GM18526 (cell line): ENCODE data around the gene COBL.

ENCODE experiments used
- POLR2A ChIP-seq: IDR thresholded peaks from 3 replicates; pipeline ENCODE4 v1.6.1; 2011; ENCODE audit not compliant: insufficient read length; ENCODE audit errors: extremely low read depth

The COBL gene

DNA sequence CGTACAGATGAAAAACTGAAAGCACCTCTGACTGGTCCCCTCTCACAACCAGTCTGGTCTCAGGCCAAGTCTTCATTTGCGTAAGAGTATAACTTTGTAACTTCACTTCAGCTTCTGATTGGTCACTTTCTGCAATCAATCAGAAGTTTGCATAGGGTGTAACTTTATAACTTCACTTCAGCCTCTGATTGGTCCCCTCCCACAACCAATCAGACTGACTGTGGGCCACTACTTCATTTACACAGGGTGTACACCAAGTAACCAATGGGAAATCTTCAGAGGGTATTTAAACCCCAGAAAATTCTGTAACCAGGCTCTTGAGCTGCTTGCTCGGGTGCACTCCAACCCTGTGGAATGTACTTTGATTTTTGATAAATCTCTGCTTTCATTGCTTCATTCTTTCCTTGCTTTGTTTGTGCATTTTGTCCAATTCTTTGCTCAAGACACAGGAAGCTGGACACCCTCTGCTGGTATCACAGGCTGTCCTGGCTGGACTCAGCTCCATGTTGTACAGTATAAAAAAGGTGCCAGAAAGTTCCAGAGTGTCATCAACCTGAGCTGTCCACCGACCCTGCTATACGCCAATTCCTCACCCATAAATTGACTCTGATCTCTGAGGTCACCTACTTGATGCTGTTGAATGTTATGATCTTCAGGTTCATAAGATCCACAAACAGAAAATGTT, 74.5 kb downstream of the COBL start:
- no peak for TF ChIP-seq POLR2A

DNA sequence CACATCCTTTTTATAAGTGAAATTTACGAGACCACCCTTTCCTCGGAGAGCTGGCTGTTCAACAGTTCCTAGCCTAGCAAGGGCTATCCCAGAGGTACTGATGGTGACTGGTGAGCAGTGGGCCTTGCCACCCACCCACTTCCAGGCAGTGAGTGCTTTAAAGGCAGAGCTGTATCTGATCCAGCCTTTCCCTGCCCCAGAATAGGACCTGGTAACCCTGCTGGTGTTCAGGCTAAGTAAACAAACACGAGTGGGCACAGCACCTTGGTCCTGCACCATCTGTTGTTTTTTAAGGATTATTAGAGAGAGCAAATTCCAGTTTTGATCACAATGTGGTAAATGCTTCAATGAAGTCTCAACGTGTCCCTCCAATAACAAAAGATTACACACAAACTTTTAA, 75.7 kb downstream of the COBL start:
- no peak for TF ChIP-seq POLR2A

DNA sequence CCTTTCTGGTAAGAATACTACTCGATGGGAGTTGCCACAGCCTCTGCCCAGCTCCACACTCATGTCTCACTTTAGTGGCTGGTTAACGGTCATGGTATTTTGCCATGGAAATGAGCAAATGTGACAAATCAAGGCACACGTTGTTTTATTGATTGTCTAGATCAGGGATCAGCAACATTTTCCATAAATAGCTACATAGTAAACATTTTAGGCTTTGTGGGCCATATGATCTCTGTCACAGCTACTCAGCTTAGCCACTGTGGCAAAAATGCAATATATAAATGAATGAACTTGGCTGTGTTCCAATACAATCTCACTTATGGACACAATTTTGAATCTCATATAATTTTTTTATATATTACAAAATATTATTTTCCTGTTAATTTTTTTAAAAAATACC, 76.9 kb downstream of the COBL start:
- no peak for TF ChIP-seq POLR2A

DNA sequence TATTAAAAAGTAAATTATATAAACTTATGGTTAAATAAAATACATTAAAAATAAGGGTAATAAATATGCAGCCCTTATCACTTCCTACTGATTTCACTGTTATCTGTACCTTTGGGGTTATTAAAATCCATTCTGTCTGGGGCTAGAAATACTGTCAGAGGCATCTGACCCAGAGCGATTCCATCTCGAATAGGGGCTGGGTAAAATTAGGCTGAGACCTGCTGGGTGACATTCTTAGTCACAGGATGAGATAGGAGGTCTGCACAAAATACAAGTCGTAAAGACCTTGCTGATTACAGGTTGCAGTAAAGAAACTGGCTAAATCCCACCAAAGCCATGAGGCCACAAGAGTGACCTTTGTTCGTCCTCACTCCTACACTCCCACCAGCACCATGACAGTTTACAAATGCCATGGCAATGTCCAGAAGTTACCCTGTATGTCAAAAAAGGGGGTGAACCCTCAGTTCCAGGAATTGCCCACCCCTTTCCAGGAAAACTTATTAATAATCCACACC, 77.6 kb downstream of the COBL start:
- TF ChIP-seq POLR2A, result no peak

DNA sequence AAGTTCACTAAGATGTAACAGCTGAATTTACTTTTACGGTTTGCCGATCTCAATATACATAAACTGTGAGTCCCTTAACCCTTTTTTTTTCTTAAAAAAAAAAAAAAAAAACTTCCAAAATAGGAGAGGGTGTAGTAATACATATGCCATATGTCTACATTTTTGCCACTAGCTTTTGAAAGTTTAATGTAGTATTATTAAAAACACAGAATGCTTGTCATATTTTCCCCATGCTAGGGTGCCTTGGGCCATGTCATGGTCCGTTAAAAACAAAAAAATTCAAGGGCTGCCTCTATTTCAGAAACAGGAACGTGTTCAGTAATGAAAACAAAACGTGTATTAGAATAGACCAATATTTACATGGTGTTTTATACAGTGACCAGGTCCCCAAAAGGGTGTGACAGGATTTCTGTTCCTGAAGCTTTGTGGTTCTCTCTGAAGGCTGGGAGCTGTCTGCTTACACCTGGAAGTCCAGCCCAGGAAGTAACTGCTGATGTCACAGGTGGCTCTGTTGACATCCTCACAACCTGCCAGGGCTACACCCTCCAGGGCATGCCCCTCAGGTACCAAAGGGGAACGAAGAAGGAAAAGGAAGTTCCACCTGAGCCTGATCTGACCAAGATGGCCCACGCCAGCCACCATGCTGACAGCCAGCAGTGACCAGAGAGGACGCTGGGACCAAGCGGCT, 79.0 kb downstream of the COBL start:
- no peak for TF ChIP-seq POLR2A

DNA sequence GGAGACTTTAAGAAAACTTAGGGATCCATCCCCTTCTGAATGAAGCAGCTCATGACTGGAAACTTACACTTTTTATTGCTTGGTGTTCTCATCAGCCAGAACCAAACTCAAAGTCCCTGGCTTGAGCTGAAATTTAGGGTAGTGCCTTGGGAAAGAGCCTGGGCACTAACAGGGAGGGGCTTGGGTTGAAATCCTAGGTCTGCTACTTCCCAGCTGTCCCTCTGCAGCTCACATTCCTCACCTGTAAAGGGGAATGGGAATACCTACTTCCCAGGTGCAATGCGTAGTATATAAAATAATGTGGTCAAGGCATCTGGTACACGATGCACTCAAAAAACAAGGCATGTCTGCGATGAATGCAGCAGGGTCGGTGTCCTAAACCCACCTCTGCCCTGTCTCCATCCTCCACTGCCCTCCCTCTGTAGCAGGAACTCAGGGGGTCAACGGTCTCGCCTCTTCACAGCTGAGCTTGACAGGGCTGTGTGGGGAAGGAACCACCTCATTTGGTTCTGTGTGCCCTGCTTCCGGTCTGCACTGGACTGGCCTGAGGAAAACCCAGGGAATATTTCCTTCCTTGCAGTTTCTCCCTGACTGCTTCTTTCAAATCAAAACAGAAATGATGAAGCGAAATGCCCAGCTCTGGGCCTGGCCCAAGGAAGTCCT, 80.0 kb downstream of the COBL start:
- no peak for TF ChIP-seq POLR2A

DNA sequence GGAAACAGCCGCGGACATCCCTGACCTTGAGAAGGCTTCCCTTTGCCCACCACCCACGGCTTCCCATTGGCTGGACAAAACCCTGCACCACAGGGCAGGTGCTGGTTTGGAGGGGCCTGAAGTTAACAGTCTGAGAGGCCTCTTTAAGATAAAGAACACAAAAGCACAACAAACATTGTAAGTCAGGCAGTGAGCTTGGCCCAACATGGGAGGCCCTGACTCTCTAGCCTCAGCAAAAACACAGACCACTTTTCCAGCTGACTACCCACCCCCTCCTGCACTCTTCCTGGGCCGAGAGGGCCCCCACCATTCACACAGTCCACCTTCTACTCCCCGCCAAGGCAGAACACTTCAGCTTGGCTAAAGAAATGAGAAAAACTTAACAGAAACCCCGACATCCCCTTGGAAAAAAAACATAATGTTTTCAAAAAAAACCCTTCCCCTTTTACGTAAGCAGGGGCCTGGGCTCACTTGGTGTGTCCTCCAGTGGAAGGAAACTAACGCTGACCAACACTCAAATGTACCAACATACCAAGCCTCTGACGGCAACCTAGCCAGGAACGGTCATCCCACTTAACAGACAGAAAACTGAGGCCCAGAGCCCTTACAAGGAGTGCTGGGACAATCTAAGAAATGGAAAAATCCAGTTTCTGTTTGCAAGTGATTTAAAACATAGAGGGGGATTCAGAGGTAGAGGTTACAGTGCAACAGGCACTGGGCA, 80.9 kb downstream of the COBL start:
- TF ChIP-seq POLR2A, result no peak

DNA sequence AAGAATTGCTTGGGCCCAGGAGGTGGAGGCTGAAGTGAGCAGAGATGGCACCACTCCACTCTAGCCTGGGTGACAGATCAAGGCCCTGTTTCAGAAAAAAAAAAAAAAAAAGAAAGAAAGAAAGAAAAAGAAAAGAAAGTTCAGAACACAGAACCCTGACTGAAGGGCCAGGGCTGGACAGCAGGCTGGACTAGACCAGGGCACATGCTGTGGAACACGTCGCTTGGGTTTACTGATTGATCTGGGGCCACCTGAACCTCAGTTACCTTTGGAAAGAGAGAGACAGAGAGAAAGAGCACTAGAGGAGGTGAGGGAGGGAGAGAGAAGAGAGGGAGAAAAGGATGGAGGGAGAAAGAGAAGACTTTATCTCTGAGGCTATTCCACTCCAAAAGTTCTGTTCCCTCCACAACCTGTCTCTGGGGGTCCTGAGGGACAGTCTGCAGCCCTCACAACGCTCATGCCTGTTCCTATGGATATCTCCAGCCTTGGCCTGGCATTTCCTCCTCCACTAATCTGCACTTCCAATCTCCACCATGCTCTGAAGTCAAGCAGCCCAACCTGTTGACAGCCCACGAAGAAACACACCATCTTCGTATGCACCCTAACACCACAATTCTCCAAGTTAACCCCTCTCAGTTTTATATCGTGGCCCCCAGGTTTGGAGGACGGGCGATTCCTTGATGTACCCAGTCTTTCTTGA, 81.8 kb downstream of the COBL start:
- TF ChIP-seq POLR2A, result no peak

DNA sequence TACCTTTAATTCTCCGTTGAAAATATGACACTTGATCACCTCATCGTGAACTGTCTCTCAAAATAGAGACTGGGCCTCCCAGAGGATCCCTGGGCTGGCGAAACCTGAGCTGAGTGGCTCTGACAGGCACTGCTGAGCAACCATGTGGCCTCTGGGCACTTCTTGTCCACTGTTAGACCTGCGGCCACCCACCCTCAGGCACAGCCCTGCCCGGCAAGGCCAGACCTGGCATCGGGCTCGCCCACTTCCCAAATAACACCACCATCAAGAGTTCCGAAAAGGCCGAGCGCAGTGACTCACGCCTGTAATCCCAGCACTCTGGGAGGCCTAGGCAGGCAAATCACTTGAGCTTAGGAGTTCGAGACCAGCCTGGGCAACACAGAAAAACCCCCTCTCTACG, 82.5 kb downstream of the COBL start:
- no peak for TF ChIP-seq POLR2A

DNA sequence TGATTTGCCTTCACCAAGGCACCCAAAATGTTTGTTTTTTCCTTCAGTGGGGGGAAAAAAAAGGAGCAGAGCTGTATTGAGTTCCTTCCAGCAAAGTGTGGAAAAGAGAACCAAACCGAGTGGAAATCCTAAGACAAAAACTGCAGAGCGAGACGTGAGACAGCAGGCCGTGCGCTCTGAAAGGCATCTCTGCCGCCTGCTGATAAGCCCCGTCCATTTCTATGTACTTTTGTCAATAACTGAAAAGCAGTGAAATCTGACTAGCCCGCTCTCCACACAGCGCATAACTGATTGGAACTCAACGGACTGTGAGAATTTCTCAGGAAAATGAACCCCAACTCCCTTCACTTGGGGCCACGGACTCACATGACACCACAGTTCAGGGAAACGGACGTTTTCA, 83.2 kb downstream of the COBL start:
- no peak for TF ChIP-seq POLR2A

DNA sequence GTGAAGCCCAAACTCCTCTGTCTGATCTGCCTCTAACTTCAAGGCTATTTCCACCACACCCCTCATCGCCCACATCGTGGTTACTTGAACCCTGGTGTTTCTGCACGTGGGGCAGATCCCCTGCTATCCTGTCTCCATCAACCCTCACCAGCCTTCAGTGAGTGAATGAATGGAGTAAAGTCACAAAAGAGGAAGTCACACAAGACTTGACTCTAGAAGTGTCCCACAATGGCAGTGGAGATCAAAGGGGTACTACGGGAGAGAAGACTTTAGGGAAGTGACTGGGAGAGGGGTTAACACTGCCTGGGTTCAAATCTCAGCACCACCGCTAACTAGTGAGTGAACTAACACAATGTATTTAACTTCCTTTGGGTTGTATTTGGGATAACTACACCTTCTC, 85.9 kb downstream of the COBL start:
- TF ChIP-seq POLR2A, result no peak

DNA sequence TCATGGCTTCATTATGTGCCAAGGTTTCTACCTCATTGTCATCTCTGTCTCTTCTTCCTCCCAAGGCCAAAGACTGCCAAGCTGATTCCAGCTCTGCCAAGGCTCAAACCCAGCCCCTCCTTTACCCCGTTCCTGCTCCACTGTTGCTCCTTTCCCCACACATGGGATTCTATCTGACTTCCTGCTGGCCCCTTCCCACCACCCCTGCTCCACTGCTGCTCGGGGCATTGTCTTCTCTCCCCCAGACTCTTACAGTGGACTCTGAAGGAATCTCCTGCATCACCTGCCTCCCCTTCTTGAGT, 86.3 kb downstream of the COBL start:
- TF ChIP-seq POLR2A, result no peak

DNA sequence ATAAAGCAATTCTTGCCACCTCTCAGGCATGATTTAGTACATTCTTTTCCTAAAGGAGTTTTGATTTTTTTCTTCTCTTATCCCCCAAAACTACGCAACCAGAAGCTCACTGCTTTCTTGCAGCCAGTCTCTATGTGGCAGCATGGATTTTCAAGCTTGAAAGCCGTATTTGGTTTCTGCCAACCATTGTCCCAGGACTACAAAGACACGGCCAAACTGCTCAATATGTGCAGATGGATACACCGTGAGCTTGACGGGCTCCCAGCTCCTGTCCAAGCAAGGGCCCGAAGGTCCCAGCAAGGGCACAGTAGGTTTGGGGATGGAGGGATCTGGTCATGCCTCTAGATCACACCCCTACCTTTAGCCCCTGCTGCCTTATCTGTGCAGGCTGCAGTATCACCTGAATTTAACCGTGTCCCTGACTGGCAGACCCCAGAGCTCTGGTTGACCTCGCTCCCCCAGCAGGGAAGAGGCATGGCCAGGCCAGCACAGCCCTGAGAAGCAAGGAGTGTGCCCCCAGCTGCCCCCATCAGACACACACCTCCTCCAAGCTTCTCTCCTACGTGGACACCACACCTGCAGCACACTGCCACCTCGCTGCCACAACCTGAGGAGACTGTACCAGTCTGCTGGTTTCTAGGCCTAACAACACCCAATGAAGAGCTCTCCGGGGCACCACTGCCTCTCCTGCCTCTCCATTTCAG, 86.8 kb downstream of the COBL start:
- TF ChIP-seq POLR2A, result no peak

DNA sequence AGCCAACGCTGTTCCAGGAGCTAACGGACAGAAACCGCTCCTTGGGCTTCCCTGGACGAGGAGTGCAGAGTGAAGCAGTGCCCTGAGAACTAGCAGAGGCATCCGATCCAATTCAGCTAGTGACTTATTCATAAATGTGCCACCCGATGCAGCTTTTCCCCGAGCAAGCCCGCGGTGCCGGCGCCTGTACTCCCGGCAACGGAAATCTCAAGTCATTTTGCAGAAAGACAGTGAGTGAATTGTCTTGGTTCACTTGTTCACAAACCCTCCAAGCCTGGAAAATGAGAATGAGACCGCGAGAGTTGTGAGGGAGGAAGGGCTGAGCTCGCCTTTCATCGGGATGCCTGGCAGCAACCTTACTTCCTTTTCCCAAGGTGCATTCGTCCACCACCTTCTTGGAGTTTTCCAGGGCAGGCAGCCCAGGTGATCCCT, 87.5 kb downstream of the COBL start:
- no peak for TF ChIP-seq POLR2A
